Activated B cell treated with CpG ODN at 0.5 μM for 24 hours (primary cell): Measurements from ENCODE around the gene ASNS. TPM values are rescaled to one million over a fixed set of nuclear protein-coding genes. Genes with fewer than 3 reads are reported as not detected.

Experiments
- ATAC-seq: fragments of 200-7000 bp; cut with Tn5 transposase; one replicate; pipeline ENCODE4 v1.10.0; 2021; ENCODE audit warnings: low read depth, mild to moderate bottlenecking, moderate library complexity
- CTCF ChIA-PET: fragments of 350-600 bp; sonication (Branson Sonifier 250); formaldehyde crosslinking; loops from one replicate; lab custom pipeline; 2021; ENCODE audit warnings: antibody characterized with exemption; lab: Charles Lee
- POLR2A ChIA-PET: fragments of 350-600 bp; sonication (Branson Sonifier 250); formaldehyde crosslinking; loops from one replicate; lab custom pipeline; 2021; ENCODE audit warnings: antibody characterized with exemption; lab: Charles Lee
- DNase-seq: peaks from one replicate; pipeline ENCODE4 v3.0.0; 2022
- H3K27ac Mint-ChIP-seq: one replicate; pipeline ENCODE4 v1.8.0; 2020; ENCODE audit warnings: mixed read lengths
- H3K27me3 Mint-ChIP-seq: one replicate; pipeline ENCODE4 v1.8.0; 2021; ENCODE audit warnings: mixed read lengths
- H3K36me3 Mint-ChIP-seq: one replicate; pipeline ENCODE4 v1.8.0; 2021; ENCODE audit warnings: low read depth, mixed read lengths
- H3K4me1 Mint-ChIP-seq: one replicate; pipeline ENCODE4 v1.8.0; 2021; ENCODE audit warnings: mixed read lengths
- H3K4me3 Mint-ChIP-seq: one replicate; pipeline ENCODE4 v1.8.0; 2020; ENCODE audit warnings: mild to moderate bottlenecking, mixed read lengths
- H3K9me3 Mint-ChIP-seq: one replicate; pipeline ENCODE4 v1.8.0; 2020; ENCODE audit warnings: mixed read lengths
- intact Hi-C: fragments of 100-400 bp; cut with micrococcal nuclease; formaldehyde crosslinking; loops from one replicate; pipeline ENCODE4 v1.15.1; 2024
- total RNA-seq: library from RNA; stranded (reverse); gene quantifications from 2 replicates; pipeline ENCODE4 v1.2.3, GENCODE V29; 2022
- TF ChIP-seq, protein P1 (sequence below): fragments of 200-600 bp; IDR thresholded peaks from one replicate; pipeline ENCODE4 v1.8.0; 2022; ENCODE audit warnings: antibody characterized with exemption, mild to moderate bottlenecking

The ASNS gene
- total RNA-seq, 1 donor from 2014 or later, result 101 TPM

DNA sequence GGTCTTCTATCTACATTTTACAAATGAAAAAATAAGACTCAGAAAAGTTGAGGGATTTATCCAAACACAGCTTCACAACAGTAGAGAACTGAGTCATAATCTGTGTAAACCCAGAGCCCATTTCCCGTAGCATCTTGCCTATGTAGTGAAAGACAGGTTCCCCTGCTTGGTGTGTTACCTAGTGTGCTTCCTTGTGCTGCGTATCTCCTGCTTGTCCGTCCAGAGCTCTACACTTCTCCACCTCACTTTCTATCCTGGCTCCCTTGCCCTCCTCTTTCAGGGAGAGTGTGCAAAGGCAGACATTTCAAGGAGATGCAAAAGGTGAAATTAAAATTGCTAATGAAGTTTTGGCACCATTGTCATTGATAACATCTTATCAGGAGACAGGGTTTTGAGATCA is 1.4 kb upstream of the ASNS start:
- DNase-seq (no peak), ATAC-seq (no peak)
- TF ChIP-seq, protein P1, sequence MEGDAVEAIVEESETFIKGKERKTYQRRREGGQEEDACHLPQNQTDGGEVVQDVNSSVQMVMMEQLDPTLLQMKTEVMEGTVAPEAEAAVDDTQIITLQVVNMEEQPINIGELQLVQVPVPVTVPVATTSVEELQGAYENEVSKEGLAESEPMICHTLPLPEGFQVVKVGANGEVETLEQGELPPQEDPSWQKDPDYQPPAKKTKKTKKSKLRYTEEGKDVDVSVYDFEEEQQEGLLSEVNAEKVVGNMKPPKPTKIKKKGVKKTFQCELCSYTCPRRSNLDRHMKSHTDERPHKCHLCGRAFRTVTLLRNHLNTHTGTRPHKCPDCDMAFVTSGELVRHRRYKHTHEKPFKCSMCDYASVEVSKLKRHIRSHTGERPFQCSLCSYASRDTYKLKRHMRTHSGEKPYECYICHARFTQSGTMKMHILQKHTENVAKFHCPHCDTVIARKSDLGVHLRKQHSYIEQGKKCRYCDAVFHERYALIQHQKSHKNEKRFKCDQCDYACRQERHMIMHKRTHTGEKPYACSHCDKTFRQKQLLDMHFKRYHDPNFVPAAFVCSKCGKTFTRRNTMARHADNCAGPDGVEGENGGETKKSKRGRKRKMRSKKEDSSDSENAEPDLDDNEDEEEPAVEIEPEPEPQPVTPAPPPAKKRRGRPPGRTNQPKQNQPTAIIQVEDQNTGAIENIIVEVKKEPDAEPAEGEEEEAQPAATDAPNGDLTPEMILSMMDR, result no peak
- H3K27me3 Mint-ChIP-seq, result no peaks in the 10 kb centered on the region
- ChIA-PET POLR2A (no interaction called here), CTCF (no interaction called here)
- no peaks in the 10 kb centered on the region for H3K9me3 Mint-ChIP-seq
- intact Hi-C loops, result loop anchor here (2.0 kb wide), 5 partner anchors 55 to 1547 kb away; partner anchors contain the start of genes BAIAP2L1 and LMTK2
- H3K4me1 Mint-ChIP-seq, result peaks cover 13% of the 10 kb centered on the region
- H3K36me3 Mint-ChIP-seq, result peaks cover 14% of the 10 kb centered on the region
- H3K27ac Mint-ChIP-seq, result no peak overlapping the region
- H3K4me3 Mint-ChIP-seq, result no peak overlapping the region

DNA sequence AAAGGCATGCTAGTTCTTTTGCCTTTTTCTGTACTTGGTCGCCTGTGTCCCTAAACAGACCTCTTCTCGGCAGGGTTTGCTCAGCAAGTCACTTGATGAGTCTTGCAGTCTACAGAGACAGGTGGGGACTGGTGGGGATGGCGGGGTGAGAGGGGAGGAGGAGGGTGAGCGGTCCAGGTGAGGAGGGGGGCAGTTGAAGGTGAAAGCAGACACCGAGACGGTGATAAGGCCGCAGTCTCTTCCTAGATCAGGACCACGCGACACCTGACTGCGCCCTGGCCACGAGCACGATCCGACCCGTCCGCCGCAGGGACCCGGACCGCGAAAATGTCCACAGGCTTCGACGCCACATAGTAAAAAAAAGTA is 566 bp downstream of the ASNS start:
- ATAC-seq (peak; percentile 8), DNase-seq (no peak)
- Mint-ChIP-seq H3K4me1 (peaks cover 13% of the 10 kb centered on the region), H3K4me3 (peak overlapping the region; percentile 89), H3K9me3 (no peaks in the 10 kb centered on the region), H3K27ac (peak overlapping the region; percentile 90), H3K27me3 (no peaks in the 10 kb centered on the region), H3K36me3 (peaks cover 27% of the 10 kb centered on the region)
- ChIA-PET CTCF (no interaction called here), POLR2A (interaction anchor here (2.1 kb wide), 1 partner anchor 754 kb away, joined by 52 read pairs; the partner anchor contains the start of gene SDHAF3)
- TF ChIP-seq, protein P1, result no peak
- intact Hi-C loops, result loop anchor here (1.0 to 2.0 kb wide), 9 partner anchors 57 to 1545 kb away; partner anchors contain the start of genes BAIAP2L1, BRI3, LMTK2 and SDHAF3

DNA sequence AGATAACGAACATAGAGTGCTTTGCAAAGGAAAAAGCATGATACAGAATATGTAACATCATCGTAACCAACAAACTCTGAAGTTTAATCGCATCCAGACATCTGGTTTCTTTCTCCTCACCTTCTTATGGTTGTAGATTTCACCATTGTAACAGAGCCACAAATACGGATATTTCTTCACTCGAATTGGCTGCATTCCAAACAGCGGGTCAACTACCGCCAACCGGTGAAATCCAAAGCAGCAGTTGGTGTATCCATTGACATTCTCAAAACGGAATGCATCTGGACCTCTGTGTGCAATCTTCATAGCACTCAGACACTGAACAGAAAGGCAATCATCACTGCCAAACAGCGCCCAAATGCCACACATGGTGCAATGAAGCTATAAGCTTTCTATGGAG is 3.4 kb downstream of the ASNS start:
- H3K27me3 Mint-ChIP-seq, result no peaks in the 10 kb centered on the region
- no peak for ATAC-seq
- peaks cover 13% of the 10 kb centered on the region for H3K4me1 Mint-ChIP-seq
- H3K4me3 Mint-ChIP-seq, result no peak overlapping the region
- H3K9me3 Mint-ChIP-seq, result no peaks in the 10 kb centered on the region
- peaks cover 49% of the 10 kb centered on the region for H3K36me3 Mint-ChIP-seq
- ChIA-PET POLR2A (no interaction called here), CTCF (no interaction called here)
- H3K27ac Mint-ChIP-seq, result no peak overlapping the region
- no peak for DNase-seq
- TF ChIP-seq, protein P1, result no peak
- intact Hi-C loops, result no loop called here

DNA sequence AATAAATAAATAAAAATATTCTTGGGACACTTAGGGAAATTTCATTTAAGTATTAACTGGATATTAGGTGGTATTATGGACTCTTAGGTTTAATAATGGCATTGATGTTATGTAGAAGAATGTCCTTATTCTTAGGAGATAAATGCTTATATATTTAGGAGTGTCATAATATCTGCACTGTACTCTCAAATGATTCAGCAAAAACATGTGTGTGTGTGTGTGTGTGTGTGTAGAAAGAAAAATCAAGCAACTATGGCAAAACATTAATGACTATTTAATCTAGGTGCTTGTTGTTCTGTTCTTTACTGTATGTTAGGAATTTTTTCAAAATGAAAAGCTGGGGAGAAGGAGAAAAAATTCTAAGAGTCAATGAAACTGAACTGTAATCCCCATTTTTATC is 3.9 kb downstream of the ASNS start:
- H3K27ac Mint-ChIP-seq, result no peak overlapping the region
- peaks cover 13% of the 10 kb centered on the region for H3K4me1 Mint-ChIP-seq
- H3K4me3 Mint-ChIP-seq, result no peak overlapping the region
- no peaks in the 10 kb centered on the region for H3K9me3 Mint-ChIP-seq
- TF ChIP-seq, protein P1, result no peak
- no peak for DNase-seq
- intact Hi-C loops, result no loop called here
- H3K27me3 Mint-ChIP-seq, result no peaks in the 10 kb centered on the region
- no peak for ATAC-seq
- CTCF ChIA-PET, result no interaction called here
- POLR2A ChIA-PET, result no interaction called here
- peaks cover 52% of the 10 kb centered on the region for H3K36me3 Mint-ChIP-seq

DNA sequence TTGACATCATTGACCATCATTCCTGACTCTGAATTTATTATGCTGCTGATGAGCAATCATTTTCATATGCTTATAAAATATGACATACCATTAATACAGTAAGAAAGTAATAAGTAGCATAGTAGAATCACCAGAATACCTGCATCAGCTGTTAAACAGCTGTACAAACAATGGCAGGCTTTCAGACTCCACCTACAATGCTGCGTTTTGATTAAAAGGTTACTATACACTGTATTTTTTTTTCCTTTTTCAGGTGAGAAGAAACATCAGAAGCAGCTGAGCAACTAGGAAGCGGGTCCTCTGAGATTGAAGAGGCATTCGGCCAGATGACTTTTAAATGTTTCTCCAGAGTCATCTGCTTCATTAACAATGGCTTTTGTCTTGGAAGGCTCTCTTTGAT is 7.1 kb downstream of the ASNS start:
- peaks cover 73% of the 10 kb centered on the region for H3K36me3 Mint-ChIP-seq
- intact Hi-C loops, result no loop called here

More for the DNA sequence above, 7.1 kb downstream of the ASNS start:
- TF ChIP-seq, protein P1, result no peak
- CTCF ChIA-PET, result no interaction called here
- H3K4me1 Mint-ChIP-seq, result no peaks in the 10 kb centered on the region
- DNase-seq (no peak), ATAC-seq (no peak)
- no peaks in the 10 kb centered on the region for H3K9me3 Mint-ChIP-seq
- no peak overlapping the region for H3K27ac Mint-ChIP-seq
- H3K27me3 Mint-ChIP-seq, result no peaks in the 10 kb centered on the region
- POLR2A ChIA-PET, result no interaction called here
- H3K4me3 Mint-ChIP-seq, result no peak overlapping the region
